ENCODE results near the gene ZC3H18.

Gene ZC3H18

DNA sequence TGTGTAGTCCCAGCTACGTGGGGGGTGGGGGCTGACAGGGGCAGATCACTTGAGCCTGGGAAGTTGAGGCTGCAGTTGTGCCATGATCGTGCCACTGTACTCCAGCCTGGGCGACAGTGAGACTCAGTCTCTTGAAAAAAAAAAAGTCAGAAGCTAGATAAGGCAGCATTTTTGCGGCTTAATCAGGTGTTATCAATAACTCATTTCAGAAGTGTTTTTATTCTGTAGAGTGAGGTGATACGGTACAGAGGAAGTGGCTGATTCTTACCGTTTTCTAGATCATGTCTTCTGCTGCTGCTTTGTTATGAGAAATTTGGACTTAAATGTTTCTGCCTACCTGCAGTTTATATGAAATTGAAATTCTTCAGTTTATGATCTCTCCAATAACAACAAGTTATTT, 18.6 kb downstream of the ZC3H18 start:
- Histone ChIP-seq H3K36me3 (ENCODE audit: insufficient read depth, low read length) (peaks cover 7% of the 10 kb centered on the region; the same call in 1 of the 2 replicates), H3K9ac (ENCODE audit: insufficient read length) (no peak overlapping the region), H3K27ac (no peak overlapping the region), H3K9me3 (ENCODE audit: low read depth, low read length) (no peaks in the 10 kb centered on the region), H3K4me3 (no peak overlapping the region)
- no peak for DNase-seq (ENCODE audit: low read depth, low spot score)
- TF ChIP-seq EZH2 (IDR thresholded peaks at IDR 0.05) (no peak), POLR2AphosphoS5 (IDR thresholded peaks at IDR 0.05; ENCODE audit: borderline replicate concordance, low read depth, low read length) (no peak), FOXP2 (optimal IDR thresholded peaks at IDR 0.05; ENCODE audit: control extremely low read depth, extremely low read length, insufficient read depth) (no peak)

DNA sequence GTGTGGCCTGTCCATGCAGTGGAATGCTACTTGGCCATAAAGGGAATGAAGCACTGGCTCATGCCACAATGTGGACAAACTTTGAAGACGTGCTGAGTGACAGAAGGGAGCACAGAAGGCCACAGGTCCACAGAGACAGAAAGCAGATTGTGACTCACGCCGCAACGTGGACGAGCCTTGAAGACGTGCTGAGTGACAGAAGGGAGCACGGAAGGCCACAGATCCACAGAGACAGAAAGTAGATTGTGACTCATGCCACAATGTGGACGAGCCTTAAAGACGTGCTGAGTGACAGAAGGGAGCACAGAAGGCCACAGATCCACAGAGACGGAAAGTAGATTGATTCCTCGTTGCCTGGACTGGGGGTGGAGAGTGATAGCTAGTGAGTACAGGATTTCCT, 19.2 kb downstream of the ZC3H18 start:
- H3K9ac ChIP-seq (ENCODE audit: insufficient read length) = no peak overlapping the region
- DNase-seq (ENCODE audit: low read depth, low spot score) = no peak
- peaks cover 7% of the 10 kb centered on the region; the same call in 1 of the 2 replicates for H3K36me3 ChIP-seq (ENCODE audit: insufficient read depth, low read length)
- H3K27ac ChIP-seq = no peak overlapping the region
- H3K4me3 ChIP-seq = no peak overlapping the region
- TF ChIP-seq EZH2 (IDR thresholded peaks at IDR 0.05) (no peak), POLR2AphosphoS5 (IDR thresholded peaks at IDR 0.05; ENCODE audit: borderline replicate concordance, low read depth, low read length) (no peak), FOXP2 (optimal IDR thresholded peaks at IDR 0.05; ENCODE audit: control extremely low read depth, extremely low read length, insufficient read depth) (no peak)
- H3K9me3 ChIP-seq (ENCODE audit: low read depth, low read length) = no peaks in the 10 kb centered on the region

DNA sequence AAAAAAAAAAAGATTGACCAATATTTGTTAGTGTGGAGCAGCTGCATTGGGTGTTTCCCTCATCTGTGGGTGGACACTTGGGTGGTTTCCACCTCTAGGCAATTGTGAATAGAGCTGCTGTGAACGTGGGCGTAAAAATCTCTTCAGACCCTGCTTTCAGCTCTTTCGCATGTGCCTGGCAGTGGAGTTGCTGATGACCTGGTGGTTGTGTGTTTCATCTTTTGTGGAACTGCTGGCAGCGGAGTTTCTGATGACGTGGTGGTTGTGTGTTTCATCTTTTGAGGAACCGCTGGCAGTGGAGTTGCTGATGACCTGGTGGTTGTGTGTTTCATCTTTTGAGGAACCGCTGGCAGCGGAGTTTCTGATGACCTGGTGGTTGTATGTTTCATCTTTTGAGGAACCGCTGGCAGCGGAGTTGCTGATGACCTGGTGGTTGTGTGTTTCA, 21.4 kb downstream of the ZC3H18 start:
- Histone ChIP-seq H3K36me3 (ENCODE audit: insufficient read depth, low read length) (peaks cover 7% of the 10 kb centered on the region; the same call in 1 of the 2 replicates), H3K27ac (no peak overlapping the region), H3K9me3 (ENCODE audit: low read depth, low read length) (no peaks in the 10 kb centered on the region), H3K4me3 (no peak overlapping the region), H3K9ac (ENCODE audit: insufficient read length) (no peak overlapping the region)
- no peak for DNase-seq (ENCODE audit: low read depth, low spot score)
- TF ChIP-seq EZH2 (IDR thresholded peaks at IDR 0.05) (no peak), FOXP2 (optimal IDR thresholded peaks at IDR 0.05; ENCODE audit: control extremely low read depth, extremely low read length, insufficient read depth) (no peak), POLR2AphosphoS5 (IDR thresholded peaks at IDR 0.05; ENCODE audit: borderline replicate concordance, low read depth, low read length) (no peak)

DNA sequence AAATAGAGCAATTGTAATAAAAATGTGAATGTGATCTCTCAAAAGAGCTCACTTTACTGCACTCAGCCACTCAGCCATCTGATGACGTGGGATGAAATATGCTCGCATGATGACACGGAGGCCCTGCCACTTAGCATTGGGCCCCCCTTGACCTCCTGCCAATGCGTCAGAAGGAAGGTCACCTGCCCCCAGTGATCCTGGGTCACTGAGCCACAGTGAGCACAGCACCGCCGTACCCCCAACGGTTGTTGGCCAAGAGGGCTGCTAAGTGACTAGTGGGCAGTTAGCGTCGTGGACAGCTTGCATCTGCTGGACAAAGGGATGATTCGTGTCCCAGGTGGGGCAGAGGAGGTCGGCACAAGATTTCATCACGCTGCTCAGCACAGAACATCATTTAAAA, 22.9 kb downstream of the ZC3H18 start:
- peaks cover 4% of the 10 kb centered on the region; the same call in 1 of the 2 replicates for H3K36me3 ChIP-seq (ENCODE audit: insufficient read depth, low read length)
- no peak for DNase-seq (ENCODE audit: low read depth, low spot score)
- H3K27ac ChIP-seq = no peak overlapping the region
- TF ChIP-seq FOXP2 (optimal IDR thresholded peaks at IDR 0.05; ENCODE audit: control extremely low read depth, extremely low read length, insufficient read depth) = no peak
- no peak for TF ChIP-seq POLR2AphosphoS5 (IDR thresholded peaks at IDR 0.05; ENCODE audit: borderline replicate concordance, low read depth, low read length)
- TF ChIP-seq EZH2 (IDR thresholded peaks at IDR 0.05) = no peak
- H3K9me3 ChIP-seq (ENCODE audit: low read depth, low read length) = no peaks in the 10 kb centered on the region
- H3K4me3 ChIP-seq = no peak overlapping the region
- H3K9ac ChIP-seq (ENCODE audit: insufficient read length) = no peak overlapping the region

DNA sequence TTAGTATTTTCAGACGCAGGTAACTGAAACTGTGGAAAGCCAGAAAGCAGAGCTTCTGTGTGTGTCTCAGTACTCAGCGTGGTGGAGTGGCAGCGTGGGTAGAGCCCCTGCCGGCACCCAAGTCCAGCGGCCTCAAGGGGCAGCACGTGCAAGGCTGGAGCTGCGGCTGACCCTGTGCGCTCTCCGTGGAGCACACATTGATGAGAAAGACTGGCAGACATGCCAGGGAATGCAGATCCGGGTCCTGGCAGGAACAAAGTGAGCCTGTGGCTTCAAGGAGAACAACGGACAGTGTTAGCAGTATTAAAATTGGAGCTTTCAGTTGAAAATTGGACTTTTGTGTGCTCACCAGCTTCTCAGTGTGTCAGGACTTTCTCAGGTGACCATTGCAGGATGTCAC, 23.3 kb downstream of the ZC3H18 start:
- no peaks in the 10 kb centered on the region for H3K9me3 ChIP-seq (ENCODE audit: low read depth, low read length)
- TF ChIP-seq FOXP2 (optimal IDR thresholded peaks at IDR 0.05; ENCODE audit: control extremely low read depth, extremely low read length, insufficient read depth) (no peak), POLR2AphosphoS5 (IDR thresholded peaks at IDR 0.05; ENCODE audit: borderline replicate concordance, low read depth, low read length) (no peak), EZH2 (IDR thresholded peaks at IDR 0.05) (no peak)
- H3K4me3 ChIP-seq = no peak overlapping the region
- no peak for DNase-seq (ENCODE audit: low read depth, low spot score)
- H3K36me3 ChIP-seq (ENCODE audit: insufficient read depth, low read length) = peaks cover 4% of the 10 kb centered on the region; the same call in 1 of the 2 replicates
- H3K27ac ChIP-seq = no peak overlapping the region
- H3K9ac ChIP-seq (ENCODE audit: insufficient read length) = no peak overlapping the region

DNA sequence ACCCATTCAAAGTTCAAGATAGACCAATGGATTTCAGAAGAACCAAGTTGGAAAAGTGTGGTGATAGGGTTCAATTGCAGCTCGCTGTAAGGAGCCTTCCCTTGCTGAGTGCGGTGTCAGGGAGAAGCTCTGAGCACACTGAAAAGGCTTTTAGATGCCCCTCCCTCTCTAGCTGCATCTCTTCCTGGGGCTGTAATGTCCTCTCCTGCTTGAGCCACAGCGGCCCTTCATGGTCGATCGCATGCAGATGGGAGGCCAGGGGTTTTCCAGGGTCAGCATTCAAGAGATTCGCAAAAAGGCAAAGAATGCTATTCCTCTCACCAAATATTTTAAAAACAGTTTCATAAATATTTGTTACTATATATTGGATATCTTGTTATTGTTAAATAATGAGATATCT, 23.7 kb downstream of the ZC3H18 start:
- no peak for DNase-seq (ENCODE audit: low read depth, low spot score)
- Histone ChIP-seq H3K36me3 (ENCODE audit: insufficient read depth, low read length) (peaks cover 4% of the 10 kb centered on the region; the same call in 1 of the 2 replicates), H3K27ac (no peak overlapping the region), H3K4me3 (no peak overlapping the region), H3K9me3 (ENCODE audit: low read depth, low read length) (no peaks in the 10 kb centered on the region), H3K9ac (ENCODE audit: insufficient read length) (no peak overlapping the region)
- TF ChIP-seq POLR2AphosphoS5 (IDR thresholded peaks at IDR 0.05; ENCODE audit: borderline replicate concordance, low read depth, low read length) (no peak), EZH2 (IDR thresholded peaks at IDR 0.05) (no peak), FOXP2 (optimal IDR thresholded peaks at IDR 0.05; ENCODE audit: control extremely low read depth, extremely low read length, insufficient read depth) (no peak)

DNA sequence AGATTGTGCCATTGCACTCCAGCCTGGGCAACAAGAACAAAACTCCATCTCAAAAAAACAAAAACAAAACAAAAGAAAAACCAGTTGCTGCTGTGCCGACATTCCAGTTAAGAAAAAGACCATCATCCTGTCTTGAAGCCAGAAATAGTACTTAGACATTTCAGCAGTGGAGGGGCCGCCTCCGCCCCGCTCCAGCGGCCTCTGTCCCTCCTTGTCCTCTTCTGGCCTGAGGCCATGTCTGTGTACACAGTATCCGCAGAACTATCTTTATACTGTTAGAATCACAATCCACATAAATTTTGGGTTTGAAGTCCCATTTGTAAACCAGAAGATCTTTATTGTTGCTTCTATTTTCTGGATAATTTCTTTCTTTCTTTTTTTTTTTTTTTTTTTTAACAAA, 24.9 kb downstream of the ZC3H18 start:
- no peak for DNase-seq (ENCODE audit: low read depth, low spot score)
- H3K4me3 ChIP-seq = no peak overlapping the region
- no peak for TF ChIP-seq POLR2AphosphoS5 (IDR thresholded peaks at IDR 0.05; ENCODE audit: borderline replicate concordance, low read depth, low read length)
- no peak for TF ChIP-seq EZH2 (IDR thresholded peaks at IDR 0.05)
- TF ChIP-seq FOXP2 (optimal IDR thresholded peaks at IDR 0.05; ENCODE audit: control extremely low read depth, extremely low read length, insufficient read depth) = no peak
- no peak overlapping the region for H3K9ac ChIP-seq (ENCODE audit: insufficient read length)
- no peak overlapping the region for H3K27ac ChIP-seq
- peaks cover 7% of the 10 kb centered on the region; the same call in 1 of the 2 replicates for H3K36me3 ChIP-seq (ENCODE audit: insufficient read depth, low read length)
- no peaks in the 10 kb centered on the region for H3K9me3 ChIP-seq (ENCODE audit: low read depth, low read length)

DNA sequence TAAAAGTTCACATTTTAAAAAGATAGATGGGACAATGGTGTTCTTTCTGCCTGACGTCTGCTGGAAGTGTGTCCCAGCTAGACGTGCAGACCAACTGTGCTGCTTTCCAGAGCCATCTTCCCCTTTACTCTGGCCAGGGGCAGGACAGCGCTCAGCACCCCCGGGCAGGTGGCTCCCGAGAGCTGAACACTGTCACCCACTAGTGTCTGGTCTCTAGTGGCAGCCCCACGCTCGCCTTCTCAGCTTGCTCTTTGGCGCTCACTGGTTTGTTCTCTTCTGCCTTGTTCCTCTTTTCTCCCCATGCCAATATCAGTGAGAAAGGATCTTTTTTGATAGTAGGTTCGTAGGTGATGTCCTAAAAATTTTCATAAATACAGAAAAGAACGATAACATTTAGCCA, 25.7 kb downstream of the ZC3H18 start:
- no peak overlapping the region for H3K4me3 ChIP-seq
- TF ChIP-seq EZH2 (IDR thresholded peaks at IDR 0.05) (no peak), FOXP2 (optimal IDR thresholded peaks at IDR 0.05; ENCODE audit: control extremely low read depth, extremely low read length, insufficient read depth) (no peak), POLR2AphosphoS5 (IDR thresholded peaks at IDR 0.05; ENCODE audit: borderline replicate concordance, low read depth, low read length) (no peak)
- H3K9ac ChIP-seq (ENCODE audit: insufficient read length) = no peak overlapping the region
- H3K36me3 ChIP-seq (ENCODE audit: insufficient read depth, low read length) = peaks cover 12% of the 10 kb centered on the region; the same call in 1 of the 2 replicates
- H3K27ac ChIP-seq = no peak overlapping the region
- no peaks in the 10 kb centered on the region for H3K9me3 ChIP-seq (ENCODE audit: low read depth, low read length)
- DNase-seq (ENCODE audit: low read depth, low spot score) = no peak

DNA sequence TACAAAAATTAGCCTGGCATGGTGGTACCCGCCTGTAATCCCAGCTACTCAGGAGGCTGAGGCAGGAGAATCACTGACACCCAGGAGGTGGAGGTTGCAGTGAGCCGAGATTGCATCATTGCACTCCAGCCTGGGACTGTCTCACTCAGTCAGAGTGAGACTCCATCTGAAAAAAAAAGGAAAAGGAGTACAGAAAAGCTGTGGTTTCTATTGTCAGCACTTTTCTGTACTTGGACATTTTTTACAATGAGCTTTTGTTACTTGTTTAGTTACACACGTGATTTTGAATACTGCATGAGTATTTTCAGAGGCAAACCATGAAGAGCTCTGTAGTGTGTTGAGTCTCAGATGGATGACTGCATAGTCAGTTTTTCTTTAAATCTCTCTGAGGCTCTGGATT, 26.3 kb downstream of the ZC3H18 start:
- TF ChIP-seq FOXP2 (optimal IDR thresholded peaks at IDR 0.05; ENCODE audit: control extremely low read depth, extremely low read length, insufficient read depth) (no peak), POLR2AphosphoS5 (IDR thresholded peaks at IDR 0.05; ENCODE audit: borderline replicate concordance, low read depth, low read length) (no peak), EZH2 (IDR thresholded peaks at IDR 0.05) (no peak)
- no peaks in the 10 kb centered on the region for H3K9me3 ChIP-seq (ENCODE audit: low read depth, low read length)

More for the DNA sequence above, 26.3 kb downstream of the ZC3H18 start:
- no peak overlapping the region for H3K4me3 ChIP-seq
- peaks cover 12% of the 10 kb centered on the region; the same call in 1 of the 2 replicates for H3K36me3 ChIP-seq (ENCODE audit: insufficient read depth, low read length)
- H3K27ac ChIP-seq = no peak overlapping the region
- no peak for DNase-seq (ENCODE audit: low read depth, low spot score)
- no peak overlapping the region for H3K9ac ChIP-seq (ENCODE audit: insufficient read length)
